ENCODE results near the gene KCNN2. TPM values are rescaled to one million over a fixed set of nuclear protein-coding genes. Genes with fewer than 3 reads are reported as not detected.

Gene KCNN2
- total RNA-seq, 1 experiment from 2014 or later: 0.31 TPM

GRCh38 chr5:114362977-114363761, 1.3 kb downstream of the KCNN2 start:
- no peak for DNase-seq (ENCODE audit: low spot score)

- no peak for DNase-seq (ENCODE audit: low spot score)
Measured at GRCh38 chr5:114363837-114364236, 2.0 kb downstream of the KCNN2 start.

GRCh38 chr5:114367029-114367428, 5.2 kb downstream of the KCNN2 start:
- DNase-seq (ENCODE audit: low spot score): no peak

- DNase-seq (ENCODE audit: low spot score): no peak
Measured at GRCh38 chr5:114369680-114370417, 8.0 kb downstream of the KCNN2 start.

GRCh38 chr5:114377050-114377844, 15.4 kb downstream of the KCNN2 start:
- no peak for DNase-seq (ENCODE audit: low spot score)

- DNase-seq (ENCODE audit: low spot score): no peak
Measured at GRCh38 chr5:114377946-114378345, 16.1 kb downstream of the KCNN2 start.

GRCh38 chr5:114380721-114381120, 18.9 kb downstream of the KCNN2 start:
- no peak for DNase-seq (ENCODE audit: low spot score)

GRCh38 chr5:114387433-114387832, 25.6 kb downstream of the KCNN2 start:
- DNase-seq (ENCODE audit: low spot score): no peak

GRCh38 chr5:114390431-114390830, 28.6 kb downstream of the KCNN2 start:
- no peak for DNase-seq (ENCODE audit: low spot score)

GRCh38 chr5:114391321-114391720, 29.5 kb downstream of the KCNN2 start:
- DNase-seq (ENCODE audit: low spot score): no peak

- DNase-seq (ENCODE audit: low spot score): no peak
Measured at GRCh38 chr5:114393159-114393558, 31.3 kb downstream of the KCNN2 start.

GRCh38 chr5:114402206-114402605, 40.3 kb downstream of the KCNN2 start:
- DNase-seq (ENCODE audit: low spot score): no peak

GRCh38 chr5:114407783-114408182, 45.9 kb downstream of the KCNN2 start:
- no peak for DNase-seq (ENCODE audit: low spot score)

GRCh38 chr5:114408847-114409246, 47.0 kb downstream of the KCNN2 start:
- DNase-seq (ENCODE audit: low spot score): no peak

GRCh38 chr5:114411380-114411931, 49.6 kb downstream of the KCNN2 start:
- DNase-seq (ENCODE audit: low spot score): no peak

- peak; percentile 73 for DNase-seq (ENCODE audit: low spot score)
Measured at GRCh38 chr5:114412510-114413171, 50.8 kb downstream of the KCNN2 start.

- DNase-seq (ENCODE audit: low spot score): no peak
Measured at GRCh38 chr5:114415760-114416159, 53.9 kb downstream of the KCNN2 start.

GRCh38 chr5:114416254-114416653, 54.4 kb downstream of the KCNN2 start:
- DNase-seq (ENCODE audit: low spot score): no peak

GRCh38 chr5:114417519-114417918, 55.6 kb downstream of the KCNN2 start:
- no peak for DNase-seq (ENCODE audit: low spot score)

- no peak for DNase-seq (ENCODE audit: low spot score)
Measured at GRCh38 chr5:114418176-114419066, 56.6 kb downstream of the KCNN2 start.

GRCh38 chr5:114419067-114419388, 57.2 kb downstream of the KCNN2 start:
- no peak for DNase-seq (ENCODE audit: low spot score)
